Spinal cord (tissue), 10 donors: ENCODE measurements around the gene CCM2L. TPM values are rescaled to one million over a fixed set of nuclear protein-coding genes. Genes with fewer than 3 reads are reported as not detected.

ENCODE experiments used
- DNase-seq, 6 donors: peaks; one replicate each; pipeline versions ENCODE4 v3.0.0 to v3.0.0-alpha.2; 2013 to 2015; ENCODE audit warnings: low spot score in 6 of 6, low read depth in 4 of 6
- H3K27ac ChIP-seq: one replicate; pipeline ENCODE4 v1.5.1; 2013; ENCODE audit warnings: low read depth, low read length, control low read depth
- H3K27me3 ChIP-seq: one replicate; pipeline ENCODE4 v1.6.1; 2013; ENCODE audit warnings: low read length; ENCODE audit not compliant: control insufficient read depth, insufficient read depth
- H3K36me3 ChIP-seq: one replicate; pipeline ENCODE4 v1.6.1; 2013; ENCODE audit warnings: low read length; ENCODE audit not compliant: control insufficient read depth, insufficient read depth
- H3K4me1 ChIP-seq: one replicate; pipeline ENCODE4 v1.6.1; 2013; ENCODE audit warnings: low read length; ENCODE audit not compliant: control insufficient read depth, insufficient read depth
- H3K4me3 ChIP-seq: one replicate; pipeline ENCODE4 v1.5.1; 2013; ENCODE audit warnings: low read depth, low read length, control low read depth
- H3K9me3 ChIP-seq: one replicate; pipeline ENCODE4 v1.6.1; 2013; ENCODE audit warnings: low read length; ENCODE audit not compliant: control insufficient read depth, insufficient read depth
- WGBS: methylation state at CpG from one replicate; pipeline ENCODE4 v1.1.5; 2013; ENCODE audit warnings: missing lambda C conversion rate; ENCODE audit not compliant: insufficient coverage; 5-methylcytosine and 5-hydroxymethylcytosine counted together
- polyA plus RNA-seq, 2 donors: library from polyadenylated mRNA; unstranded; fragments of 120-200 nt; gene quantifications; one replicate each; pipeline ENCODE4 v1.2.1, GENCODE V29; 2013; ENCODE audit not compliant: insufficient read length in 2 of 2
- total RNA-seq, 2 donors: library from RNA; depleted of rRNA in 1 of 2; stranded (reverse); fragments of 120-200 nt in 1 of 2; fragments of >200 nt in 1 of 2; gene quantifications; one replicate each; pipeline versions ENCODE4 v1.2.3 to v1.2.4, GENCODE V29; 2013 to 2014
- donor health status: healthy.

Gene CCM2L
- total and polyA plus RNA-seq, 4 donors = 3.8 to 8.4 (median 6.6) TPM

- Histone ChIP-seq H3K4me1 (peaks cover 15% of the 10 kb centered on the region), H3K9me3 (no peaks in the 10 kb centered on the region), H3K4me3 (no peak overlapping the region), H3K36me3 (peaks cover 9% of the 10 kb centered on the region), H3K27ac (no peak overlapping the region), H3K27me3 (peaks cover 8% of the 10 kb centered on the region)
- DNase-seq = peak in 2 of 6 donors; percentile 57 to 74
- 31% methylated on average over 2 of the region's 6 CpGs for WGBS
Observed at GRCh38 chr20:31990641-31991338, 19.4 kb upstream of the CCM2L start.

- Histone ChIP-seq H3K27ac (no peak overlapping the region), H3K27me3 (peaks cover 8% of the 10 kb centered on the region), H3K9me3 (no peaks in the 10 kb centered on the region), H3K4me1 (peaks cover 15% of the 10 kb centered on the region), H3K36me3 (peaks cover 12% of the 10 kb centered on the region), H3K4me3 (no peak overlapping the region)
- WGBS = no CpG with 5 or more reads among the region's 1 CpG
- peak in 2 of 6 donors; percentile 47 to 67 for DNase-seq
Observed at GRCh38 chr20:31991339-31991705, 18.9 kb upstream of the CCM2L start.

DNA sequence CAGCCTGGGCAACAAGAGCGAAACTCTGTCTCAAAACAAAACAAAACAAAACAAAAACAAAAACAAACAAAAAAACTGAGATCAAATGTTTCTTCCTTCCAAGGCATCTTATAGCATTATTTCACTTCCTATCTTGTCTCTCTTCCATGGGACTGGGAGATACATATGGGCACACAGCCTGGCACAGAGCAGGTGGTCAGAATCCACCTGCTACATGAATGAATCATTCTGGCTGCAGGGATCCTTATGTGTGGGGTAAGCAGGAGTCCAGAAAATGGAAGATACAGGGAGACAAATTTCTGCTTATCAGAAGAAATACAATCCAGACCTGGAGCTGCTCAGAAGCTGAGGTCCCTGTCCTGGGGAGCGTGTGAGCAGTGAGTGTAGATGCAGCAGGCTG, 18.2 kb upstream of the CCM2L start:
- H3K27me3 ChIP-seq = peaks cover 8% of the 10 kb centered on the region
- 94% methylated on average over 2 of the region's 2 CpGs for WGBS
- H3K36me3 ChIP-seq = peaks cover 20% of the 10 kb centered on the region
- no peak overlapping the region for H3K27ac ChIP-seq
- H3K4me1 ChIP-seq = peaks cover 15% of the 10 kb centered on the region
- no peak for DNase-seq
- H3K9me3 ChIP-seq = no peaks in the 10 kb centered on the region
- no peak overlapping the region for H3K4me3 ChIP-seq

DNA sequence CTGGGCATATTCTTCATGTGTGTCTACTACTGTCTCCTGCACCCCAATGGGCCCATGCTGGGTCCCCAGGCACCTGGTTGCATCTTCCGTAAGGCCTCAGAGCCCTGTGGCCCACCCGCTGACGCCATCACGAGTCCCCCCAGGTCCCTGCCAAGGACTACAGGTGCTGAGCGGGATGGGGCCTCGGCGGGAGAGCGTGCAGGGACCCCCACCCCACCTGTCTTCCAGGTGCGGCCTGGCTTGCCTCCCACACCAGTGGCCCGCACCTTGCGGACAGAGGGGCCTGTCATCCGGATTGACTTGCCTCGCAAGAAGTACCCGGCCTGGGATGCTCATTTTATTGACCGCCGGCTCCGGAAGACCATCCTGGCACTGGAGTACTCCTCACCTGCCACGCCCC, 13.2 kb upstream of the CCM2L start:
- WGBS = 93% methylated on average over 18 of the region's 18 CpGs
- H3K4me1 ChIP-seq = peaks cover 7% of the 10 kb centered on the region
- no peak for DNase-seq
- peaks cover 33% of the 10 kb centered on the region for H3K36me3 ChIP-seq
- no peaks in the 10 kb centered on the region for H3K9me3 ChIP-seq
- H3K4me3 ChIP-seq = no peak overlapping the region
- H3K27me3 ChIP-seq = peaks cover 8% of the 10 kb centered on the region
- no peak overlapping the region for H3K27ac ChIP-seq

- Histone ChIP-seq H3K4me1 (peaks cover 7% of the 10 kb centered on the region), H3K27ac (no peak overlapping the region), H3K27me3 (peaks cover 6% of the 10 kb centered on the region), H3K36me3 (peaks cover 35% of the 10 kb centered on the region), H3K4me3 (no peak overlapping the region), H3K9me3 (no peaks in the 10 kb centered on the region)
- WGBS = 77% methylated on average over 2 of the region's 2 CpGs
- no peak for DNase-seq
Observed at GRCh38 chr20:31998246-31998645, 12.0 kb upstream of the CCM2L start.

GRCh38 chr20:32003325-32003724, 6.9 kb upstream of the CCM2L start:
- no peak for DNase-seq
- Histone ChIP-seq H3K4me3 (no peak overlapping the region), H3K36me3 (peaks cover 6% of the 10 kb centered on the region), H3K27ac (no peak overlapping the region), H3K4me1 (peaks cover 10% of the 10 kb centered on the region), H3K27me3 (no peaks in the 10 kb centered on the region), H3K9me3 (no peaks in the 10 kb centered on the region)
- 45% methylated on average over 2 of the region's 2 CpGs for WGBS

- no peak overlapping the region for H3K27ac ChIP-seq
- no peaks in the 10 kb centered on the region for H3K27me3 ChIP-seq
- no peaks in the 10 kb centered on the region for H3K9me3 ChIP-seq
- peak in 1 of 6 donors; percentile 37 for DNase-seq
- H3K4me3 ChIP-seq = no peak overlapping the region
- peaks cover 3% of the 10 kb centered on the region for H3K36me3 ChIP-seq
- H3K4me1 ChIP-seq = peaks cover 10% of the 10 kb centered on the region
Observed at GRCh38 chr20:32004963-32005362, 5.3 kb upstream of the CCM2L start.

DNA sequence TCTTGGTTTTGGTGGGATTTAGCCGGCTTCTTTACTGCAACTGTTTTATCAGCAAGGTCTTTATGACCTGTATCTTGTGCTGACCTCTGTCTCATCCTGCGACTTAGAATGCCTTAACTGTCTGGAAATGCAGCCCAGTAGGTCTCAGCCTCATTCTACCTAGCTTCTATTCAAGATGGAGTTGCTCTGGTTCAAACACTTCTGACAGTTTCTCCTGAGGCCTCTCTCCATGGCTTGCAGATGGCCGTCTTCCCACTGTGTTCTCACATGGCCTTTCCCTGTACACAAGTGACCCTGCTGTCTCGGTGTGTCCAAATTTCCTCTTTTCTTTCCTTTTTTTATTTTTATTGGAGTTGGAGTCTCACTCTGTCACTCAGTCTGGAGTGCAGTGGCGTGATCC, 4.2 kb upstream of the CCM2L start:
- Histone ChIP-seq H3K4me1 (peaks cover 10% of the 10 kb centered on the region), H3K9me3 (no peaks in the 10 kb centered on the region), H3K4me3 (no peak overlapping the region), H3K27ac (no peak overlapping the region), H3K27me3 (no peaks in the 10 kb centered on the region), H3K36me3 (peaks cover 2% of the 10 kb centered on the region)
- no peak for DNase-seq
- WGBS = 80% methylated on average over 3 of the region's 5 CpGs

DNA sequence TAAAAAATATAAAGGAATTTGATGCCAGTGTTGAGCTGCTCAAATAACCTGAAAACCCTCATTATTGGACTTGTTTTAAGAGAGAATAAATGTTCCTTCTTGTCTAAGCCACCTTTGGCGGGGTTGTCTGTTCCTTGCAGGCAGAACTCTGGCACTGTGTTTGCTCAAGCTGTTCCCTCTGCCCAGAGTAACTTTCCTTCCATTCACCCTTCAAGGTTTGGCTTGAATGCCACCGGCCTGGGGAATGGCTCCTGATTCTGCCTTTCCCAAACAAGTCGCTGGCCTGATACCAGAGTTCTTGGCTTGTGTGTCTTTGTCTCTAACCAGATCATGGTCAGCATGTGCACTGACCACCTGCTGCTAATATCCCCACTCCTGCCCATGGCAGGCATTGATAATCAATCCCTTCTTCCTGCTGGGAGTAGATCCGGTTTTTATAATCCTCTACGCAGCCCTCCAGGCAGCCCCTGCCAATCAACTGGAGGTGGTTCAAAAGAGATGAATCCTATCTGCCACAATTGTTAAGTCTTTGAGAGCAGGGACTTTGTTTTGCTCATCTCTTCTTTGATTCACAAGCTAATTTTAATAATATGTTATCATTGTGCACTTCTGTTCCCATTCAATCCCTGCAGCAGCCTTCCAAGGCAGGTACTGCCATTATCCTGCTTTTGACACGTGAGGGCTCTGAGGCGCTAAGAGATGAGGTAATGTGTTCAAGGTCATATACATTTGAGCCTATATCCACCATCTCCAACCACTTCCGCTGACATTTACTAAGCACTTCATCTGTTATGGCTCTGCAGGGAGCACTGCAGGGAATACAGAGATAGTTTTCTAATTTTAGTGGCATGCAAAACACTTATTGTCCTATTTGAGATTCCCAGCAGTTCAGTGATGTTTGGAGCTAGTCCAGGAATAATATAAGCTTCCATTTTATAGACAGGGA, 3.1 kb upstream of the CCM2L start:
- no peak overlapping the region for H3K27ac ChIP-seq
- 55% methylated on average over 3 of the region's 8 CpGs for WGBS
- H3K4me1 ChIP-seq = peaks cover 10% of the 10 kb centered on the region
- DNase-seq = peak in 1 of 6 donors; percentile 69
- H3K4me3 ChIP-seq = no peak overlapping the region
- no peaks in the 10 kb centered on the region for H3K9me3 ChIP-seq
- no peaks in the 10 kb centered on the region for H3K27me3 ChIP-seq
- peaks cover 2% of the 10 kb centered on the region for H3K36me3 ChIP-seq
